Bronchial epithelial cell (primary cell): ENCODE results near the gene ADD3. TPM values are rescaled to one million over a fixed set of nuclear protein-coding genes. Genes with fewer than 3 reads are reported as not detected.
"Not testable (repeated sequence)": the region's sequence is repeated elsewhere in the genome, so short reads cannot be mapped to it uniquely, and the experiment has no call there.

Experiments
- DNase-seq: peaks from one replicate; pipeline ENCODE4 v3.0.0-alpha.2; 2010; ENCODE audit warnings: low read depth
- FAIRE-seq: peaks from 2 replicates; lab custom pipeline; 2011; peaks lifted over from hg19 to GRCh38; lab: Jason Lieb, UNC
- H3K27me3 ChIP-seq: 2 replicates; pipeline ENCODE4 v1.5.1; 2011; ENCODE audit warnings: low read length; ENCODE audit not compliant: control insufficient read depth, insufficient read depth
- H3K36me3 ChIP-seq: 2 replicates; pipeline ENCODE4 v1.5.1; 2011; ENCODE audit warnings: low read length; ENCODE audit not compliant: control insufficient read depth, insufficient read depth
- H3K4me3 ChIP-seq: 2 replicates; pipeline ENCODE4 v1.5.1; 2011; ENCODE audit warnings: mild to moderate bottlenecking, low read depth, low read length, control low read depth
- total RNA-seq: library from RNA; depleted of rRNA; stranded (reverse); fragments of >200 nt; gene quantifications from 2 replicates; pipeline ENCODE4 v1.2.1, GENCODE V29; 2014
- TF ChIP-seq, protein P1 (sequence below): IDR thresholded peaks from 2 replicates; pipeline ENCODE4 v1.5.1; 2011; ENCODE audit warnings: mild to moderate bottlenecking, moderate library complexity, low read length, control low read depth, inconsistent platforms; ENCODE audit not compliant: insufficient read depth, severe bottlenecking

Gene ADD3
- total RNA-seq, 1 donor from 2014 or later = 39.5 TPM

GRCh38 chr10:109979215-109979614, 28.6 kb upstream of the ADD3 start:
- TF ChIP-seq, protein P1, sequence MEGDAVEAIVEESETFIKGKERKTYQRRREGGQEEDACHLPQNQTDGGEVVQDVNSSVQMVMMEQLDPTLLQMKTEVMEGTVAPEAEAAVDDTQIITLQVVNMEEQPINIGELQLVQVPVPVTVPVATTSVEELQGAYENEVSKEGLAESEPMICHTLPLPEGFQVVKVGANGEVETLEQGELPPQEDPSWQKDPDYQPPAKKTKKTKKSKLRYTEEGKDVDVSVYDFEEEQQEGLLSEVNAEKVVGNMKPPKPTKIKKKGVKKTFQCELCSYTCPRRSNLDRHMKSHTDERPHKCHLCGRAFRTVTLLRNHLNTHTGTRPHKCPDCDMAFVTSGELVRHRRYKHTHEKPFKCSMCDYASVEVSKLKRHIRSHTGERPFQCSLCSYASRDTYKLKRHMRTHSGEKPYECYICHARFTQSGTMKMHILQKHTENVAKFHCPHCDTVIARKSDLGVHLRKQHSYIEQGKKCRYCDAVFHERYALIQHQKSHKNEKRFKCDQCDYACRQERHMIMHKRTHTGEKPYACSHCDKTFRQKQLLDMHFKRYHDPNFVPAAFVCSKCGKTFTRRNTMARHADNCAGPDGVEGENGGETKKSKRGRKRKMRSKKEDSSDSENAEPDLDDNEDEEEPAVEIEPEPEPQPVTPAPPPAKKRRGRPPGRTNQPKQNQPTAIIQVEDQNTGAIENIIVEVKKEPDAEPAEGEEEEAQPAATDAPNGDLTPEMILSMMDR = no peak
- no peaks in the 10 kb centered on the region for H3K36me3 ChIP-seq
- DNase-seq (no peak), FAIRE-seq (no peak)
- no peak overlapping the region for H3K4me3 ChIP-seq
- H3K27me3 ChIP-seq = no peaks in the 10 kb centered on the region

DNA sequence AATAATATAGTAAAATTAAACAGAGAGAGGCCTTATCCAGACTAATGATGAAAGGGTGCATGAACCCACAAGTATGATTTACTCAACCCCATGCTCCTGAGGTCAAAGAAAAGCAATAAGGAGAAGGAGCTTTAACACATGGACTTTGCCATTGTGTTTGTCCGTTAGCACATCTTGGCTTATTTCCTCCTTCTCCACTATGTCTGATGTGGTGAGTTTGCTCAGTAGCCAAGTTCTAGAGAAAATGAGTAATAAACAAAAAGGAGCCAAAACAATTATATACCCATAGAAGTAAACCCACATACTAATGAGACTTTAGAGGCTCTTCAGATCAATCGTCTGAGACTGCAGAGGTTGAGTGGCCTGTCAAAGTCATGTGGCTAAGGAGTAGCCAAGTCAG, 26.1 kb upstream of the ADD3 start:
- no peak overlapping the region for H3K4me3 ChIP-seq
- no peaks in the 10 kb centered on the region for H3K27me3 ChIP-seq
- no peaks in the 10 kb centered on the region for H3K36me3 ChIP-seq
- FAIRE-seq = no peak
- TF ChIP-seq, protein P1 = no peak
- no peak for DNase-seq

GRCh38 chr10:109982123-109982522, 25.7 kb upstream of the ADD3 start:
- Histone ChIP-seq H3K27me3 (no peaks in the 10 kb centered on the region), H3K36me3 (no peaks in the 10 kb centered on the region), H3K4me3 (no peak overlapping the region)
- FAIRE-seq (no peak), DNase-seq (no peak)
- TF ChIP-seq, protein P1 = no peak

GRCh38 chr10:109982812-109983211, 25.0 kb upstream of the ADD3 start:
- FAIRE-seq (no peak), DNase-seq (no peak)
- Histone ChIP-seq H3K4me3 (no peak overlapping the region), H3K36me3 (no peaks in the 10 kb centered on the region), H3K27me3 (no peaks in the 10 kb centered on the region)
- TF ChIP-seq, protein P1 = no peak

DNA sequence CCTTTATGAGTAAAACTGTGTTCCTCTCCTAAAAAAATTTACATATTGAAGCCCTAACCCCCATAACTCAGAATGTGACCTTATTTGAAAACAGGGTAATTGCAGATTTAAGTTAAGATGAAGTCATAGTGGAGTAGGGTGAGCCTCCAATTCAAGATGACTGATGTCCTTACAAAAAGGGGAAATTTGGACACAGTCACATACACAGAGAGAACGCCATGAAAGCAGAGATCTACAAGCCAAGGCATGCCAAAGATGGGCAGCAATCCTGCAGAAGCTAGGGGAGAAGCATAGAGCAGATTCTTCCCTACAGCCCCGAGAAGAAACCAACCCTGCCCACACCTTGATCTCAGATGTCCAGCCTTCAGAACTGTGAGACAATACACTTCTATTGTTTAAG, 23.8 kb upstream of the ADD3 start:
- H3K27me3 ChIP-seq = no peaks in the 10 kb centered on the region
- no peaks in the 10 kb centered on the region for H3K36me3 ChIP-seq
- H3K4me3 ChIP-seq = no peak overlapping the region
- DNase-seq (peak; percentile 65), FAIRE-seq (no peak)
- TF ChIP-seq, protein P1 = no peak

- not testable (repeated sequence) for FAIRE-seq, DNase-seq, H3K4me3 ChIP-seq, H3K27me3 ChIP-seq, H3K36me3 ChIP-seq
Measured at GRCh38 chr10:109985768-109986167, 22.0 kb upstream of the ADD3 start.
